SU-DHL-6 (cell line): ENCODE data around the gene ZNF345.

Source experiments
- H2AFZ ChIP-seq: fragments of 200-600 bp; sonication (generic); 2 replicates; pipeline ENCODE4 v1.6.1; 2014; ENCODE audit warnings: low read depth, mild to moderate bottlenecking, moderate library complexity, mixed read lengths, antibody characterized with exemption, low read length; ENCODE audit not compliant: severe bottlenecking
- H3F3A ChIP-seq: fragments of 200-600 bp; shearing (Covaris generic); 2 replicates; pipeline ENCODE4 v1.6.0; 2016; ENCODE audit warnings: antibody characterized with exemption, mild to moderate bottlenecking; ENCODE audit not compliant: insufficient read depth
- H3K27ac ChIP-seq: fragments of 200-600 bp; sonication (generic); 2 replicates; pipeline ENCODE4 v1.5.1; 2016; ENCODE audit warnings: low read depth, mild to moderate bottlenecking, low read length, moderate library complexity, mixed read lengths
- H3K27me3 ChIP-seq: fragments of 200-600 bp; sonication (generic), shearing (Covaris generic); 2 replicates; pipeline ENCODE4 v1.6.0; 2014; ENCODE audit warnings: mild to moderate bottlenecking, low read length
- H3K36me3 ChIP-seq: fragments of 200-600 bp; sonication (generic); 2 replicates; pipeline ENCODE4 v1.6.1; 2014; ENCODE audit warnings: mild to moderate bottlenecking, low read length, mixed read lengths
- H3K4me2 ChIP-seq: fragments of 300-600, 200-600 bp; shearing (Covaris generic), sonication (generic); 2 replicates; pipeline ENCODE4 v1.6.0; 2014; ENCODE audit warnings: low read length, low read depth, mild to moderate bottlenecking; ENCODE audit not compliant: poor library complexity, severe bottlenecking
- H3K4me3 ChIP-seq: fragments of 200-600 bp; sonication (generic); 2 replicates; pipeline ENCODE4 v1.5.1; 2014; ENCODE audit warnings: antibody characterized with exemption, low read length, mild to moderate bottlenecking, mixed read lengths; ENCODE audit not compliant: insufficient read depth, poor library complexity, severe bottlenecking
- H3K79me2 ChIP-seq: fragments of 200-600 bp; sonication (generic); 2 replicates; pipeline ENCODE4 v1.6.1; 2014; ENCODE audit warnings: mild to moderate bottlenecking, low read length, moderate library complexity; ENCODE audit not compliant: insufficient read depth
- H3K9ac ChIP-seq: fragments of 200-600 bp; sonication (generic); 2 replicates; pipeline ENCODE4 v1.7.0; 2014; ENCODE audit warnings: mild to moderate bottlenecking, low read length
- H3K9me2 ChIP-seq: fragments of 200-600 bp; sonication (generic); replicated peaks from 2 replicates; pipeline ENCODE4 v1.6.1; 2014; ENCODE audit warnings: low read length; ENCODE audit not compliant: insufficient read depth
- H3K9me3 ChIP-seq: fragments of 200-600 bp; sonication (generic); 2 replicates; pipeline ENCODE4 v1.6.1; 2014; ENCODE audit warnings: low read length, mixed read lengths; ENCODE audit not compliant: insufficient read depth
- H4K20me1 ChIP-seq: fragments of 200-600 bp; sonication (generic); 2 replicates; pipeline ENCODE4 v1.6.1; 2014; ENCODE audit warnings: low read depth, mild to moderate bottlenecking, antibody characterized with exemption, low read length, moderate library complexity, mixed read lengths
- CTCF ChIP-seq: fragments of 200-600 bp; sonication (generic); IDR thresholded peaks from one replicate; pipeline ENCODE4 v1.5.1; 2017; ENCODE audit warnings: antibody characterized with exemption, mild to moderate bottlenecking, low read length, moderate library complexity; ENCODE audit not compliant: insufficient read depth, poor library complexity, severe bottlenecking
- EZH2phosphoT487 ChIP-seq: fragments of 200-600 bp; sonication (generic), shearing (Covaris generic); conservative IDR thresholded peaks from 2 replicates; pipeline ENCODE4 v1.6.1; 2018; ENCODE audit warnings: mild to moderate bottlenecking, antibody characterized with exemption, low read length, moderate library complexity, mixed read lengths

ZNF345 gene

GRCh38 chr19:36850559-36851442, at the start of gene ZNF345:
Gene ZNF345 (plus strand): TSS chr19:36850876. CDS start chr19:36876831, 25,955 bp downstream.
- peak within 1 kb of the TSS; percentile 75 for H3K4me2 ChIP-seq
- H3K27me3 ChIP-seq: no peaks in the 10 kb centered on the region
- no peaks in the 10 kb centered on the region for H3F3A ChIP-seq
- peaks cover 16% of the 10 kb centered on the region; the same call in 1 of the 2 replicates for H3K79me2 ChIP-seq
- H3K9me2 ChIP-seq: no peaks in the 10 kb centered on the region
- H3K27ac ChIP-seq: peak within 1 kb of the TSS; percentile 36; the same call in 1 of the 2 replicates
- H2AFZ ChIP-seq: peak within 1 kb of the TSS; percentile 90
- TF ChIP-seq EZH2phosphoT487: no peak
- no peak for TF ChIP-seq CTCF
- peak within 1 kb of the TSS; percentile 69 for H3K9ac ChIP-seq
- peak within 1 kb of the TSS; percentile 88 for H3K4me3 ChIP-seq
- no peaks in the 10 kb centered on the region for H4K20me1 ChIP-seq
- peaks cover 8% of the 10 kb centered on the region for H3K36me3 ChIP-seq
- no peaks in the 10 kb centered on the region for H3K9me3 ChIP-seq

- Histone ChIP-seq H3K79me2 (no peaks in the 10 kb centered on the region), H3K27ac (no peak overlapping the region), H3K9me2 (no peaks in the 10 kb centered on the region), H3K4me3 (no peak overlapping the region), H3K36me3 (no peaks in the 10 kb centered on the region), H2AFZ (no peak overlapping the region), H3F3A (no peaks in the 10 kb centered on the region), H3K9ac (no peak overlapping the region), H3K27me3 (no peaks in the 10 kb centered on the region), H4K20me1 (no peaks in the 10 kb centered on the region), H3K4me2 (no peak overlapping the region), H3K9me3 (peaks cover 18% of the 10 kb centered on the region; the same call in 1 of the 2 replicates)
- no peak for TF ChIP-seq EZH2phosphoT487
- no peak for TF ChIP-seq CTCF
These were observed 45.3 kb upstream of the ZNF345 start for GRCh38 chr19:36805364-36805763.

GRCh38 chr19:36807029-36807428, 43.6 kb upstream of the ZNF345 start:
- H3K9me2 ChIP-seq: no peaks in the 10 kb centered on the region
- H3K4me3 ChIP-seq: no peak overlapping the region
- no peaks in the 10 kb centered on the region for H4K20me1 ChIP-seq
- TF ChIP-seq EZH2phosphoT487 (no peak), CTCF (no peak)
- peaks cover 18% of the 10 kb centered on the region; the same call in 1 of the 2 replicates for H3K9me3 ChIP-seq
- H3K4me2 ChIP-seq: no peak overlapping the region
- H3K79me2 ChIP-seq: no peaks in the 10 kb centered on the region
- H3K36me3 ChIP-seq: no peaks in the 10 kb centered on the region
- H3F3A ChIP-seq: no peaks in the 10 kb centered on the region
- H2AFZ ChIP-seq: no peak overlapping the region
- H3K9ac ChIP-seq: no peak overlapping the region
- H3K27me3 ChIP-seq: no peaks in the 10 kb centered on the region
- no peak overlapping the region for H3K27ac ChIP-seq
